ENCODE data around the gene GGA1.
"Not testable (repeated sequence)": the region's sequence is repeated elsewhere in the genome, so short reads cannot be mapped to it uniquely, and the experiment has no call there.

The GGA1 gene

GRCh38 chr22:37591823-37592404, 16.7 kb upstream of the GGA1 start:
- TF ChIP-seq CTCF (IDR thresholded peaks at IDR 0.05; ENCODE audit: low read depth, low read length) = no peak

DNA sequence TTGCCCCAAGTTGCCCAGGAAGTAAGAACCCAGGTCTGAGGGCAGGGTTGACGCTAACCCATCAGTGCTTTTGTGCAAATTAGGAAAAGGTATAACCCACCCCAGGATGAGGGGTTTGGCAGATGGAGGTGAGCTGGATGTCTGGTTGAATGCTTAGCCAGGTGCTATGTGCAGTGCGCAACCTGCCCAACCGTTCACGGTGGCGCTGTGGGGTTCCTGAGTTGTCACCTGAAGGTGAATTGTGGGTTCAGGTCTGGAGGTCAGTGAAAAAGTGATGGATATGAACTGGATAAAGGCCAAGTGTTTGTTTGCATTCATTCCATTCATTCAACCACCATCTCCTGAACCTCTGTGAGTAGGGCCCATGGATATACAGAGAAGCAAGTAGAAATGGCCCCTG, 14.4 kb upstream of the GGA1 start:
- no peak overlapping the region for H3K4me3 ChIP-seq (ENCODE audit: low read depth, low read length)
- no peak for TF ChIP-seq CTCF (IDR thresholded peaks at IDR 0.05; ENCODE audit: low read depth, low read length)

More at GRCh38 chr22:37591823-37592404, 16.7 kb upstream of the GGA1 start:
- 0 out of 2 replicates have a peak overlapping the region, but pooled peaks have one; percentile 8 for H3K4me3 ChIP-seq (ENCODE audit: low read depth, low read length)

- TF ChIP-seq CTCF (IDR thresholded peaks at IDR 0.05; ENCODE audit: low read depth, low read length) = no peak
These were observed 9.5 kb upstream of the GGA1 start for GRCh38 chr22:37599153-37599552.

GRCh38 chr22:37601203-37601539, 7.5 kb upstream of the GGA1 start:
- TF ChIP-seq CTCF (IDR thresholded peaks at IDR 0.05; ENCODE audit: low read depth, low read length) = no peak
- no peak overlapping the region for H3K4me3 ChIP-seq (ENCODE audit: low read depth, low read length)

More at GRCh38 chr22:37599153-37599552, 9.5 kb upstream of the GGA1 start:
- no peak overlapping the region for H3K4me3 ChIP-seq (ENCODE audit: low read depth, low read length)

DNA sequence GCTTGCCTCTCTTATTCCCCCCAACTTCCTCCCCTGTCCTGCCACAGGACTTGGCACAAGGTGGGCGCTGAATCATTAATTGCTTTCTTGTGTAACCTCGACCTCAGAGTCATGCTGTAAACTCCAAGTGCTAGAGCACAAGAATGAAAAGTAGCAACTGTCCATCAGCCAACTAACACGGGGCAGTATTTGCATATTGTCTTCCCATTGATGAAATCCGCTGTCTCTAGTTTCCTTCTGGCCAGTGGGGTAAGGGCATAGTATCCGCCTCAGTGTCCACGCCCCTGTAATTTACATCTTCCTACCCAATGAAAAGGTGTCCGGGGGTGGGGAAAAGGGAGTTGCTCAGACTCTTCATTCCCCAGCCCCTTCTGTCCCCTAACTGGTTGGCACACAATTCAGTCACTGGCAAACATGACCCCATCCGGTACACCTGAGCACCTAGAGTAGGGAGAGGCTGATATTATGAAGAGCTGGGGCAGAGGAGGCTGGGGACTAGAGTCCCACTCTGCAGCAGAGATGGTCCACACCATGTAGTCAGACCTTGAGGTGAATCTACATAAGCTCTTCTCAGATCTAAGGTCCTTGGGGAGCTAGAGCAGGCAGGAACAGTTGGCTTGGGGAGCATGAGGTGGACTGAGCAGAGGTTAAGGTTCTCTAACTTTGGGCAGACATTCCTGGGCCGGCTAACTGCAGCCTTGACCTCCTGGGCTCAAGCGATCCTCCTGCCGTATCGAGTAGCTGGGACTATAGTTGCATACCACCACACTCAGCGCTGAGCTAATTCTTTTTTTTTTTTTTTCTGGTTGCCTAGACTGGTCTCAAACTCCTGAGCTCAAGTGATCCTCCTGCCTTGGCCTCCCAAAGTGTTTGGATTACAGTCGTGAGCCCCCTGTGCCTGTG, 6.8 kb upstream of the GGA1 start:
- no peak overlapping the region for H3K4me3 ChIP-seq (ENCODE audit: low read depth, low read length)
- no peak for TF ChIP-seq CTCF (IDR thresholded peaks at IDR 0.05; ENCODE audit: low read depth, low read length)

GRCh38 chr22:37602546-37603277, 5.9 kb upstream of the GGA1 start:
- not testable (repeated sequence) for H3K4me3 ChIP-seq (ENCODE audit: low read depth, low read length)

DNA sequence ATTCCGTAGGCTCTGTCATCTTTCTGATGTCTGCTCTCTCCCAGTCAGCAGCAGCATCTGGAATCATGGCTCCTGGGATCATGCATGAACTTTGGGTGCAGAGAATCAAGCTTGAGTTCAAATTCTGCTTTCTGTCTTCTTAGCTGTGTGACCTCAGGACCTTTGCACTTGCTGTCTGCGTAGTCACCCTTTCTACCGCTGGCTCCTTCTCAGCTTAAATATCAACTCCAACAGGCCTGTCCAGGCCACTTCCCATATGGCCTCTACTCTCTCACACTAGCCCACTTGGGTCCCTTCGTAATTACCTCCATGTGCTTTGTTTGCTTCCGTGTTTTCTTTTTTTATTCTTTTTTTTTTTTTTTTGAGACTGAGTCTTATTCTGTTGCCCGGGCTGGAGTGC, 4.6 kb upstream of the GGA1 start:
- no peak for TF ChIP-seq CTCF (IDR thresholded peaks at IDR 0.05; ENCODE audit: low read depth, low read length)
- H3K4me3 ChIP-seq (ENCODE audit: low read depth, low read length) = no peak overlapping the region
